Lung (tissue), 12 donors: Measurements from ENCODE around the gene LMBR1. TPM values are rescaled to one million over a fixed set of nuclear protein-coding genes. Genes with fewer than 3 reads are reported as not detected.

Experiments
- ATAC-seq: fragments of 200-7000 bp; cut with Tn5 transposase; one replicate; pipeline ENCODE4 v1.9.1; 2020; ENCODE audit warnings: moderate number of reproducible peaks; ENCODE audit not compliant: insufficient read depth, low FRiP score
- DNase-seq, 3 donors: peaks; one replicate each; pipeline ENCODE4 v3.0.0-alpha.2; 2013 to 2017
- H3K27ac ChIP-seq, 2 donors: one replicate each; pipeline ENCODE4 v1.5.1; 2013; ENCODE audit warnings: mild to moderate bottlenecking in 2 of 2, moderate library complexity in 2 of 2, control low read depth in 1 of 2, inconsistent platforms in 1 of 2, low read depth in 1 of 2, low read length in 1 of 2
- H3K27me3 ChIP-seq, 3 donors: one replicate each; pipeline ENCODE4 v1.5.1; 2013; ENCODE audit warnings: low read length in 2 of 3; ENCODE audit not compliant: control insufficient read depth in 3 of 3, insufficient read depth in 3 of 3
- H3K36me3 ChIP-seq, 4 donors: one replicate each; pipeline ENCODE4 v1.5.1; 2013; ENCODE audit warnings: low read length in 4 of 4, mild to moderate bottlenecking in 1 of 4, moderate library complexity in 1 of 4; ENCODE audit not compliant: control insufficient read depth in 4 of 4, insufficient read depth in 4 of 4
- H3K4me1 ChIP-seq, 5 donors: one replicate each; pipeline ENCODE4 v1.5.1; 2013; ENCODE audit warnings: low read length in 5 of 5, mild to moderate bottlenecking in 2 of 5, moderate library complexity in 1 of 5; ENCODE audit not compliant: control insufficient read depth in 5 of 5, insufficient read depth in 5 of 5
- H3K4me3 ChIP-seq: one replicate; pipeline ENCODE4 v1.5.1; 2013; ENCODE audit warnings: mild to moderate bottlenecking, control low read depth, moderate library complexity
- H3K9ac ChIP-seq, 2 donors: one replicate each; pipeline ENCODE4 v1.5.1; 2013; ENCODE audit warnings: low read length in 2 of 2, control low read depth in 1 of 2; ENCODE audit not compliant: insufficient read depth in 1 of 2
- H3K9me3 ChIP-seq, 4 donors: one replicate each; pipeline ENCODE4 v1.5.1; 2013; ENCODE audit warnings: low read length in 3 of 4, mild to moderate bottlenecking in 1 of 4, moderate library complexity in 1 of 4; ENCODE audit not compliant: control insufficient read depth in 4 of 4, insufficient read depth in 3 of 4
- WGBS, 2 donors: extraction: QIAGEN DNeasy Blood & Tissue Kit; methylation state at CpG; one replicate each; pipeline ENCODE4 v1.1.7; 2013; 5-methylcytosine and 5-hydroxymethylcytosine counted together
- polyA plus RNA-seq, 2 donors: library from polyadenylated mRNA; stranded (reverse); fragments of 200-250 nt; gene quantifications; one replicate each; pipeline ENCODE4 v1.2.1, GENCODE V29; 2013
- total RNA-seq, 2 donors: library from RNA; depleted of rRNA in 1 of 2; stranded (reverse); fragments of >200 nt in 1 of 2; gene quantifications; one replicate each; pipeline ENCODE4 v1.2.1, GENCODE V29; 2014 to 2021
- TF ChIP-seq, protein P1 (sequence below): IDR thresholded peaks from 2 replicates; pipeline ENCODE4 v1.5.1; 2012; ENCODE audit warnings: mild to moderate bottlenecking; ENCODE audit errors: control extremely low read depth, extremely low read depth
- donor health status: control.
- donor health status: control.
- donor health status: Bipolar disorder and iron deficiency.
- donor health status: healthy.
- donor health status: DM: yes; HTN: yes; CAD: no.

LMBR1 gene
- total and polyA plus RNA-seq, 4 donors: 9.7 to 119 (median 45.0) TPM

DNA sequence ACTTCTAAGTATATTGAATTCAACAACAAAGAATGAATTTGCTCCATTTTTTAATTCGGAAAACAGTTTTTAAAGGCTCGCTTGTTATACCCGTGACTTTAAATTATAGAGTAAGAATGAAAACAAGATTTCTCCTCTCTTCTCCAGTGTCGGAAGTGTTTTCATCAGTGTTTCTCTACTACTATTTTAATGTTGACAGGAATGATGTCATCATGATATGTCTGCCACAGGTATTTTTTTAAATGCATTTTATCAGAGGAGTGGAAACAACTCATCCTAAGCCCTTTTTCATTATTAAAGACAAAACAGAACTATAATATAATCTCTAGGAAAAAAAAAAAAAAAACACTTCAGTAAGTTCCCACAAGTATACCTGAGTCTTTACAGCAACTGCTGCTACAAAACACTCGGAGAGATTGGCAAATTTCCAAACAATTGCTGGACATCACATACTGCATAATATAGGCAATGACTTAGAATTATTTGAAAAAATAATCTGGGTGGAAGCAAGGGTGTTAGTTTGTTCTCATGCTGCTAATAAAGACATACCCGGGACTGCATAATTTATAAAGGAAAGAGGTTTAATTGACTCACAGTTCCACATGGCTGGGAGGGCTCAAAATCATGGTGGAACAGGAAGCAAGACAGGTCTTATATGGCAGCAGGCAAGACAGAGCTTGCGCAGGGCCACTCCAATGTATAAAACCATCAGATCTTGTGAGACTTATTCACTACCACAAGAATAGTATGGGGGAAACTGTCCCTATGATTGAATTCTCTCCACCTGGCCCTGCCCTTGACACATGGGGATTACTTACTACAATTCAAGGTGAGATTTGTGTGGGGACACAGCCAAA lies 257.2 kb downstream of the LMBR1 start:
- TF ChIP-seq, protein P1, sequence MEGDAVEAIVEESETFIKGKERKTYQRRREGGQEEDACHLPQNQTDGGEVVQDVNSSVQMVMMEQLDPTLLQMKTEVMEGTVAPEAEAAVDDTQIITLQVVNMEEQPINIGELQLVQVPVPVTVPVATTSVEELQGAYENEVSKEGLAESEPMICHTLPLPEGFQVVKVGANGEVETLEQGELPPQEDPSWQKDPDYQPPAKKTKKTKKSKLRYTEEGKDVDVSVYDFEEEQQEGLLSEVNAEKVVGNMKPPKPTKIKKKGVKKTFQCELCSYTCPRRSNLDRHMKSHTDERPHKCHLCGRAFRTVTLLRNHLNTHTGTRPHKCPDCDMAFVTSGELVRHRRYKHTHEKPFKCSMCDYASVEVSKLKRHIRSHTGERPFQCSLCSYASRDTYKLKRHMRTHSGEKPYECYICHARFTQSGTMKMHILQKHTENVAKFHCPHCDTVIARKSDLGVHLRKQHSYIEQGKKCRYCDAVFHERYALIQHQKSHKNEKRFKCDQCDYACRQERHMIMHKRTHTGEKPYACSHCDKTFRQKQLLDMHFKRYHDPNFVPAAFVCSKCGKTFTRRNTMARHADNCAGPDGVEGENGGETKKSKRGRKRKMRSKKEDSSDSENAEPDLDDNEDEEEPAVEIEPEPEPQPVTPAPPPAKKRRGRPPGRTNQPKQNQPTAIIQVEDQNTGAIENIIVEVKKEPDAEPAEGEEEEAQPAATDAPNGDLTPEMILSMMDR: no peak

DNA sequence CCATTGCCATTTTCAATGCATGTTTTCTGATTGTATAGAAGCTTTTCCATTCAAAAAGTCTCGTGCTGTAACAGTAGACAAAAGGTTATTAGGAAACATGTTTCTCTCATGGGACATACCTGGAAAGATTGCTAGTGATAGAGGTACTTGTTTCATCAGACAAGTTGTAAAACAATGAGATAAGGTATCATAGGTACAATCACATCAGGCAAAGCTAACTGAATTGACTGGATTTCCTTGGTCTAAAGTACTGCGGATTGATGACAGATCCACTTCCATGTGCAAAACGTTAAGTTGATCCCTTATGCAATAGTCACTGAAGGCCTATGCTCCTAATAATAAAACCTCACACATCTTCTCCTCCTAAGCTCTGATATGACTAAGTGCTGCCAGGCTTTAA lies 258.9 kb downstream of the LMBR1 start:
- H3K27me3 ChIP-seq: no peaks in the 10 kb centered on the region
- TF ChIP-seq, protein P1: no peak
- ATAC-seq (no peak), DNase-seq (no peak)
- no peaks in the 10 kb centered on the region for H3K4me1 ChIP-seq
- H3K4me3 ChIP-seq: no peak overlapping the region
- WGBS, 2 donors: 81 to 87% methylated on average over 3 of the region's 3 CpGs
- no peak overlapping the region for H3K9ac ChIP-seq
- no peak overlapping the region for H3K27ac ChIP-seq
- peaks cover 0 to 4% (median 1%) of the 10 kb centered on the region in 4 donors for H3K9me3 ChIP-seq
- H3K36me3 ChIP-seq: no peaks in the 10 kb centered on the region

More for the DNA sequence above, 257.2 kb downstream of the LMBR1 start:
- H3K9ac ChIP-seq: no peak overlapping the region
- DNase-seq (no peak), ATAC-seq (no peak)
- no peak overlapping the region for H3K27ac ChIP-seq
- H3K27me3 ChIP-seq: no peaks in the 10 kb centered on the region
- H3K9me3 ChIP-seq: peaks cover 0 to 2% (median 0%) of the 10 kb centered on the region in 4 donors
- no peak overlapping the region for H3K4me3 ChIP-seq
- no peaks in the 10 kb centered on the region for H3K36me3 ChIP-seq
- whole genome bisulfite sequencing, 2 donors: 88 to 92% methylated on average over 7 of the region's 7 CpGs
- peaks cover 0 to 7% (median 0%) of the 10 kb centered on the region in 5 donors for H3K4me1 ChIP-seq

DNA sequence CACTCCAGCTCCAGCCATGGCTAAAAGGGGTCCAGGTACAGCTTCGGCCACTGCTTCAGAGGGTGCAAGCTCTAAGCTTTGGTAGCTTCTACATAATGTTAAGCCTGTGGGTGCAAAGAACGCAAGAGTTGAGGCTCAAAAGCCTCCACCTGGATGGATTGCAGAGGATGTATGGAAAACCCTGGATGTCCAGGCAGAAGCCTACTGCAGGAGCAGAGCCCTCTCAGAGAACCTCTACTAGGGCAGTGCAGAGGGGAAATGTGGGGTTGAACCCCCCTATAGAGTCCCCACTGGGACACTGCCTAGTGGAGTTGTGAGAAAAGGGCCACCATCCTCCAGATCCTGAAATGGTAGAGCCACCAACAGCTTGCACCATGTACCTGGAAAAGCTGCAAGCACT lies 263.1 kb downstream of the LMBR1 start:
- 95 to 97% methylated on average over 2 of the region's 2 CpGs for WGBS, 2 donors
- no peak overlapping the region for H3K4me3 ChIP-seq
- H3K9me3 ChIP-seq: peaks cover 0 to 8% (median 4%) of the 10 kb centered on the region in 4 donors
- no peaks in the 10 kb centered on the region for H3K27me3 ChIP-seq
- DNase-seq: no peak
- ATAC-seq: no peak
- H3K36me3 ChIP-seq: no peaks in the 10 kb centered on the region
- no peak overlapping the region for H3K9ac ChIP-seq
- TF ChIP-seq, protein P1: no peak
- peaks cover 0 to 12% (median 4%) of the 10 kb centered on the region in 5 donors for H3K4me1 ChIP-seq
- H3K27ac ChIP-seq: no peak overlapping the region
